Measurements from ENCODE around the gene HOXC13.

Gene HOXC13

DNA sequence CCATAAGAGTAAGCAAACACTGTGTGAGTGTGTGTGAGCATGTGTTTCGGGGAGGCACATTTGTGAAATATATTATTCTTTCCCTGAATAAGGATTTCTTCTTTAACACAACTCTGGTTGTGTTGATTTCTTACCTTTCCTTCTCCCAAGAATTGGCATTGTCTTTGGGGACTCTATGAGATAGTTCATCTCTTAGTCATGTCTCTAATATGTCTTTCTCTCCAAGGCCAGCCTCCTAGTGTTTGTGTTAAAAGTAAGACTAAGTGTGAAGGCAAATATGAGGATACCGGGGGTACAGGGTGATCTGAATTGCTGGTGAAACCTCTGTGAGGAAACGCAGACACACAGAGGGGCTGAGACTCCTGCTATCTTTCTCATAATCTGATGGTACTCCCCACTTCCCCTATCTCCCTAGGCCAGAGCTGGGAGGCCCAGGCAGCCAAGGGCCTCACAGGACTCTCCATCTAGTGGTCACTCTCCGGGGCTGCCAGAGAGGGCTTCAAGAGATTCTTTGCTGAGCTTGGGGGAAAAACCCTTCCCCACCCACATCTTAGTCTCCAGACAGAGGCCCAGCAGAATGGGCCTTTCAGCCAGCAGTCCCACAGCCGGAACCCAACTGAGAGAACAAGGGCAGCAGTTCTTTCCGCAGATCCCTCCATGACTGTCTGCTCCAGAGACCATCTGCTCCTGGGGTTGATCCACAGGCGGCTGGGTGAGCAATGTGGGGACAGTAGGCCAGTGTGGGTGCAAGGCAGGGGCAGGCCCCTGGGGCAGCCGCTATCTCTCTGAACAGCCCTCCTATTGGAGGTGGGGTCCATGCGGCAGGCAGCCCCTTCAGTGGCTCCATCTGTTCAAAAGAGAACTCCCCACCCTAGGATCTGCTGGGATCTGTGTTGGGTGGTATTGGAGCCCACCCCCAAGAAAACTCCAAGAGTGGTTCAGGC, 10.3 kb downstream of the HOXC13 start:
- WGBS (ENCODE audit: extremely low coverage, insufficient coverage, insufficient read length), result no CpG with 5 or more reads among the region's 9 CpGs

DNA sequence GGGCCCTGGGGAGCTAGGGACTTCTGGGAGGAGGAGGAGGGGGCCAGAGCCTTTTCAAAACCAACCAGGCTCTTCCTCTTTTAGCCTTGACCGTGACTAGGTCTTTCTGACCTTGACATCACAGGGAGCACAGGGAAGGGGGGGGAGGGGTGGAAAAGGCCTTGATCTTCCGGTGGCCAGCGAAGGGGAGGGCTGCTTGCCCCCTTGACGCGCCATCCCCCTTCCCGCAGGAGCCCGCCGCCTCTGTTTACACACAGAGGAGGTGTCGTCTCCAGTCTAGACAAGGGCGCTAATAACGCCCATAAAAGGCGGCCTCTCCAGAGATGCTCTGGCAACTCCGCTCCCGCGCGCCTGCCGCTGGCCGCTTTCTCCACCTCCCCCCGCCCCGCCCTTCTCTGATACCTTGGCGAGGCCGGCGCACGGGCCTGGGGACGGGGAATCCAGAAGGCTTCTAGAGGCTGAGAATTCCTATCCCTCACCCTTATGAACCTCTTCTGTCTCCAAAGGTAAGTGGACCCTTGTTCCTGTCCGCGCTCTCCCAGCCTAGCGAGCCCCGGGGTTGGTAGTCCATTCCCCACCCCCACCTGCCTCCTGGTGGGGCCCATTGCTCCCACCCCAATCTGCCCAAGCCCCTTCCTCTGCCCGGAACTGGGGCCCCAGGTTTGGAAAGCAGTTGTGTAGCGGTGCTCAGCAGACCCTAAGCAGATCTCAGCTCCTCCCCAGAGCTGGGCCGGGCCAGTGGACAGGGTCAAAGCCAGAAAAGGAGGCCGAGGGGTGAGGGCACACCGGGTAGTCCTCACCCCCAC, 11.2 kb downstream of the HOXC13 start:
- Histone ChIP-seq H3K27ac (ENCODE audit: low read depth, low read length) (no peak overlapping the region), H2AK5ac (ENCODE audit: low read length) (no peak overlapping the region), H3K9me3 (ENCODE audit: insufficient read depth, low read depth, low read length) (peaks cover 15% of the 10 kb centered on the region), H3K4me3 (ENCODE audit: low read depth, low read length) (no peak overlapping the region), H3K14ac (ENCODE audit: low read length) (peak overlapping the region; percentile 22), H3K18ac (ENCODE audit: low read length) (no peak overlapping the region), H3K4me2 (ENCODE audit: low read length) (no peak overlapping the region), H2BK120ac (ENCODE audit: insufficient read depth, low read length, poor library complexity) (no peak overlapping the region), H2BK12ac (ENCODE audit: low read length) (no peak overlapping the region), H3K4me1 (ENCODE audit: control insufficient read depth in 1 of 2, insufficient read depth in 2 of 2, low read length in 2 of 2) (peaks cover 16 to 18% of the 10 kb centered on the region in 2 experiments), H4K12ac (ENCODE audit: low read depth, low read length) (no peak overlapping the region), H3K79me1 (ENCODE audit: low read length) (no peaks in the 10 kb centered on the region), H3K79me2 (ENCODE audit: control insufficient read depth, insufficient read depth, low read length, poor library complexity) (no peaks in the 10 kb centered on the region), H3K36me3 (ENCODE audit: control insufficient read depth in 1 of 2, insufficient read depth in 2 of 2, low read length in 2 of 2) (peaks cover 11 to 14% of the 10 kb centered on the region in 2 experiments), H3K23ac (ENCODE audit: low read length) (no peak overlapping the region), H3K9ac (ENCODE audit: low read length) (no peak overlapping the region), H2BK5ac (ENCODE audit: low read depth, low read length, poor library complexity) (no peak overlapping the region), H2AFZ (ENCODE audit: insufficient read depth, low read length, poor library complexity) (no peak overlapping the region), H4K8ac (ENCODE audit: low read depth, low read length) (no peak overlapping the region), H3K4ac (ENCODE audit: low read depth, low read length) (no peak overlapping the region), H3K27me3 (ENCODE audit: insufficient read depth, low read length) (peaks cover 68% of the 10 kb centered on the region), H4K91ac (ENCODE audit: low read depth, low read length) (peak overlapping the region; percentile 5)
- no peak for DNase-seq
- no CpG with 5 or more reads among the region's 34 CpGs for WGBS (ENCODE audit: extremely low coverage, insufficient coverage, insufficient read length)

More for the DNA sequence above, 10.3 kb downstream of the HOXC13 start:
- H3K9me3 ChIP-seq (ENCODE audit: insufficient read depth, low read depth, low read length), result peaks cover 13% of the 10 kb centered on the region
- peaks cover 66% of the 10 kb centered on the region for H3K27me3 ChIP-seq (ENCODE audit: insufficient read depth, low read length)
- H3K23ac ChIP-seq (ENCODE audit: low read length), result no peak overlapping the region
- no peak for DNase-seq
- H3K4ac ChIP-seq (ENCODE audit: low read depth, low read length), result no peak overlapping the region
- H3K4me1 ChIP-seq (ENCODE audit: control insufficient read depth in 1 of 2, insufficient read depth in 2 of 2, low read length in 2 of 2), result peaks cover 15 to 16% of the 10 kb centered on the region in 2 experiments
- no peak overlapping the region for H2AFZ ChIP-seq (ENCODE audit: insufficient read depth, low read length, poor library complexity)
- H2AK5ac ChIP-seq (ENCODE audit: low read length), result no peak overlapping the region
- H3K79me1 ChIP-seq (ENCODE audit: low read length), result no peaks in the 10 kb centered on the region
- no peak overlapping the region for H3K14ac ChIP-seq (ENCODE audit: low read length)
- no peak overlapping the region for H3K9ac ChIP-seq (ENCODE audit: low read length)
- H2BK12ac ChIP-seq (ENCODE audit: low read length), result no peak overlapping the region
- H3K4me3 ChIP-seq (ENCODE audit: low read depth, low read length), result no peak overlapping the region
- H4K91ac ChIP-seq (ENCODE audit: low read depth, low read length), result no peak overlapping the region
- peaks cover 12 to 16% of the 10 kb centered on the region in 2 experiments for H3K36me3 ChIP-seq (ENCODE audit: control insufficient read depth in 1 of 2, insufficient read depth in 2 of 2, low read length in 2 of 2)
- H2BK5ac ChIP-seq (ENCODE audit: low read depth, low read length, poor library complexity), result no peak overlapping the region
- no peak overlapping the region for H3K18ac ChIP-seq (ENCODE audit: low read length)
- H3K4me2 ChIP-seq (ENCODE audit: low read length), result no peak overlapping the region
- no peak overlapping the region for H2BK120ac ChIP-seq (ENCODE audit: insufficient read depth, low read length, poor library complexity)
- H3K79me2 ChIP-seq (ENCODE audit: control insufficient read depth, insufficient read depth, low read length, poor library complexity), result no peaks in the 10 kb centered on the region
- no peak overlapping the region for H3K27ac ChIP-seq (ENCODE audit: low read depth, low read length)
- H4K8ac ChIP-seq (ENCODE audit: low read depth, low read length), result no peak overlapping the region
- no peak overlapping the region for H4K12ac ChIP-seq (ENCODE audit: low read depth, low read length)

DNA sequence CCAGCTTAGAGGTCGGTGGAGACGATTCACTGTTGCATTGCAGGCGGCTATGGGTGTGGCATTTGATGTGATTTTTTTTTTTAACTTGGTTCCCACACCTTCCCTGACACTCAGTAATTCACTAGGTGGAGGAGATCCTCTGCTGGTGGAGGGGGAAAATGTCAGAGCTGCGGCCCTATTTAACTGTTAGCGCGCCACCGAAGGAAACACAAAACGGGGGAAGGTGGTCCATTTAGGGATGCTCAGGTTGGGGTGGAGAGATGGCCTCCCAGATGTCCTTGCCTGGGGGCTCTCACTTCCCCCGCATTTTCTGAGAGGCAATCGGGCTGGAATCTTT, 11.8 kb downstream of the HOXC13 start:
- H4K12ac ChIP-seq (ENCODE audit: low read depth, low read length), result no peak overlapping the region
- no peak for DNase-seq
- peaks cover 5 to 8% of the 10 kb centered on the region in 2 experiments for H3K36me3 ChIP-seq (ENCODE audit: control insufficient read depth in 1 of 2, insufficient read depth in 2 of 2, low read length in 2 of 2)
- H2BK120ac ChIP-seq (ENCODE audit: insufficient read depth, low read length, poor library complexity), result no peak overlapping the region
- H3K4ac ChIP-seq (ENCODE audit: low read depth, low read length), result no peak overlapping the region
- H3K79me1 ChIP-seq (ENCODE audit: low read length), result no peaks in the 10 kb centered on the region
- H3K79me2 ChIP-seq (ENCODE audit: control insufficient read depth, insufficient read depth, low read length, poor library complexity), result no peaks in the 10 kb centered on the region
- H3K4me3 ChIP-seq (ENCODE audit: low read depth, low read length), result no peak overlapping the region
- H2AFZ ChIP-seq (ENCODE audit: insufficient read depth, low read length, poor library complexity), result no peak overlapping the region
- H4K91ac ChIP-seq (ENCODE audit: low read depth, low read length), result peak overlapping the region; percentile 5
- peaks cover 19 to 21% of the 10 kb centered on the region in 2 experiments for H3K4me1 ChIP-seq (ENCODE audit: control insufficient read depth in 1 of 2, insufficient read depth in 2 of 2, low read length in 2 of 2)
- H3K14ac ChIP-seq (ENCODE audit: low read length), result peak overlapping the region; percentile 22
- H3K9ac ChIP-seq (ENCODE audit: low read length), result no peak overlapping the region
- H3K27ac ChIP-seq (ENCODE audit: low read depth, low read length), result no peak overlapping the region
- H4K8ac ChIP-seq (ENCODE audit: low read depth, low read length), result no peak overlapping the region
- H3K27me3 ChIP-seq (ENCODE audit: insufficient read depth, low read length), result peaks cover 68% of the 10 kb centered on the region
- no peak overlapping the region for H2BK12ac ChIP-seq (ENCODE audit: low read length)
- no peak overlapping the region for H3K23ac ChIP-seq (ENCODE audit: low read length)
- peaks cover 12% of the 10 kb centered on the region for H3K9me3 ChIP-seq (ENCODE audit: insufficient read depth, low read depth, low read length)
- no peak overlapping the region for H2AK5ac ChIP-seq (ENCODE audit: low read length)
- H3K4me2 ChIP-seq (ENCODE audit: low read length), result no peak overlapping the region
- H3K18ac ChIP-seq (ENCODE audit: low read length), result no peak overlapping the region
- H2BK5ac ChIP-seq (ENCODE audit: low read depth, low read length, poor library complexity), result no peak overlapping the region
- no CpG with 5 or more reads among the region's 10 CpGs for WGBS (ENCODE audit: extremely low coverage, insufficient coverage, insufficient read length)

DNA sequence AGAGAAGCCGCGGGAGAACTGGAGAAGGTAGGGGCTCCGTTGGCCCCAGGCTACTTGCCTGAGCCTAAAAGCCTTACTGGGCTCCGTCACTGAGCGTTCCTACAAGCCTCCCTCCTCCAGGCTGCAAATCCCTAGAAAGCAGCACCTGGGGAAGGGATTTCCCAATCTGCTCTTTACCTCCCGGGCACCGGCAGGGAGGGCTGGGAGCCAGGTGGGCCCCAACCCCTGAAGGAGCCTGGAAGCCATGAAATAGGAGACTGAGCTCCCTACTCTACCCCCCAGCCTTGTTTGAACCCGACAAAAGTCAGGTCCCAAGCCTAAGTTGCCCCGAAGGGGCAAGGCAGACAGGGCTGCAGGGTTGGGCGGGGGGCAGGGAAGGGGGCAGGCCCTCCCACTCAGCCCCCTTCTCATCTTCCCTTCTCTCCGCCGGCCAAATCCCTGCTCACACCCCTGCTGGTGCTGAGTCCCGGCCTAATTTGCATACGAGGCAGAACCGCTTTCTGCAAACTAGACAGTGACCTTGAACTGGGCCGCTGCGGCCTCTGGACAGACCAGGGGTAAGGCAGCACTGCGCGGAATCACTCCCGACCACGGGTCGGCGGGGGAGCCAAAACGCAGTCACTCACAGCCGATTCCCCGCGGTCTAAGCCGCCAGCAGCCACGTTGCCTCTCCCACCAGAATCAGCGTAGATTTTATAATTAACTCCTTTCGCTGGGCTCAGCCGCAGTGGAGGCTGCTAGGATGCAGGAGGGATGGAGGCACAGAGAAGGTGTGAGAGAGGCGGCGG, 12.4 kb downstream of the HOXC13 start:
- Histone ChIP-seq H3K18ac (ENCODE audit: low read length) (no peak overlapping the region), H4K12ac (ENCODE audit: low read depth, low read length) (no peak overlapping the region), H3K4me2 (ENCODE audit: low read length) (no peak overlapping the region), H2BK12ac (ENCODE audit: low read length) (no peak overlapping the region), H3K27me3 (ENCODE audit: insufficient read depth, low read length) (peaks cover 68% of the 10 kb centered on the region), H3K9me3 (ENCODE audit: insufficient read depth, low read depth, low read length) (peaks cover 11% of the 10 kb centered on the region), H4K8ac (ENCODE audit: low read depth, low read length) (no peak overlapping the region), H2AFZ (ENCODE audit: insufficient read depth, low read length, poor library complexity) (no peak overlapping the region), H3K23ac (ENCODE audit: low read length) (no peak overlapping the region), H3K27ac (ENCODE audit: low read depth, low read length) (no peak overlapping the region), H3K9ac (ENCODE audit: low read length) (no peak overlapping the region), H3K79me2 (ENCODE audit: control insufficient read depth, insufficient read depth, low read length, poor library complexity) (no peaks in the 10 kb centered on the region), H3K36me3 (ENCODE audit: control insufficient read depth in 1 of 2, insufficient read depth in 2 of 2, low read length in 2 of 2) (peaks cover 0 to 3% of the 10 kb centered on the region in 2 experiments), H3K4me1 (ENCODE audit: control insufficient read depth in 1 of 2, insufficient read depth in 2 of 2, low read length in 2 of 2) (peaks cover 19 to 21% of the 10 kb centered on the region in 2 experiments), H3K79me1 (ENCODE audit: low read length) (no peaks in the 10 kb centered on the region), H2BK120ac (ENCODE audit: insufficient read depth, low read length, poor library complexity) (no peak overlapping the region), H3K4ac (ENCODE audit: low read depth, low read length) (no peak overlapping the region), H3K4me3 (ENCODE audit: low read depth, low read length) (no peak overlapping the region), H3K14ac (ENCODE audit: low read length) (no peak overlapping the region), H4K91ac (ENCODE audit: low read depth, low read length) (no peak overlapping the region), H2BK5ac (ENCODE audit: low read depth, low read length, poor library complexity) (no peak overlapping the region), H2AK5ac (ENCODE audit: low read length) (no peak overlapping the region)
- no CpG with 5 or more reads among the region's 34 CpGs for WGBS (ENCODE audit: extremely low coverage, insufficient coverage, insufficient read length)
- DNase-seq, result no peak
